Measurements from ENCODE around the gene PAF1. TPM values are rescaled to one million over a fixed set of nuclear protein-coding genes. Genes with fewer than 3 reads are reported as not detected.

PAF1 gene
- total RNA-seq, 2 experiments from 2014 or later, result 44.0 to 47.2 TPM

DNA sequence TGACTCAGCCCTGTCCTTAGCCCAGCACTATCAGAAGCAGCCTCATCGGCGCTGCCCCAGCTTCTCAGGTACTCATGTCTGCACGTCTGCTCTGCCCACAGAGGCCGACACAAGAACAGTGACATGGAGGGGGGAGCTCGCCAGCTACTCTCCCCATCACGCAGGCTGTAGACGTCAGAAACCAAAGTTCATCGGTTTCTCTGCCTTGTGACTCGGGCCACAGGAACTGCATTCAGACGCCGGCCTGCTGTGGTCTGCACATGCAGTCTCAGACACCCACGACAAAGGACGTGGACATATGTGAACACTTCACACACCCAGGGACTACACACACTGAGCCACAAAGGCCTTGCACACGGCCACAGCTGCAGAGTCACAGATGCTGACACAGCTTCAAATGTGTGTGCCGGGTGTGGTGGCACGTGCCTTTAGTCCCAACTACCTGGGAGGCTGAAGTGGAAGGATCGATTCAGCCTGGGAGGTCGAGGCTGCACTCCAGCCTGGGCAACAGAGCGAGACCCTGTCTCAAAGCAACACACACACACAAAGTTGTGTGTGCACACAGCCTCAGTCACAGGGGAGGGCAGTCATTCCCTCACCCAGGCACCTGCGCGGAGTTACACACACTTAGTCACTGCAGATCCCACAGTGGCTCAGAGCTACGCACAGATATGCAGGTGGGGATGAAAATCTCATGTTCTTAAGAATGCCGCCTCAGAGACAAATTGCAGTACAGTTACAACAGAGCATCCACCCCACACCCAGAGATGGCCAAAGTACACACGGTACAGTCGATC is 10.8 kb upstream of the PAF1 start:
- no peaks in the 10 kb centered on the region for H3K9me3 Mint-ChIP-seq
- DNase-seq, result peak; percentile 91
- H3K4me3 Mint-ChIP-seq, result peak overlapping the region; percentile 76
- H3K4me1 Mint-ChIP-seq, result peaks cover 83% of the 10 kb centered on the region
- H3K27me3 Mint-ChIP-seq, result no peaks in the 10 kb centered on the region
- H3K27ac Mint-ChIP-seq, result peak overlapping the region; percentile 98
- peaks cover 23% of the 10 kb centered on the region for H3K36me3 Mint-ChIP-seq (ENCODE audit: low read depth)
- ChIA-PET CTCF (interaction anchor here (0.5 to 2.8 kb wide), 10 partner anchors 10 to 526 kb away, joined by 3 to 30 read pairs (median 4); partner anchors contain the start of genes EID2B, MED29, PAF1 and PLEKHG2), POLR2A (interaction anchor here (0.6 to 10.6 kb wide), 14 partner anchors 10 to 138 kb away, joined by 3 to 175 read pairs (median 4); partner anchors contain the start of genes GMFG, MED29, PAF1 and PLEKHG2)

DNA sequence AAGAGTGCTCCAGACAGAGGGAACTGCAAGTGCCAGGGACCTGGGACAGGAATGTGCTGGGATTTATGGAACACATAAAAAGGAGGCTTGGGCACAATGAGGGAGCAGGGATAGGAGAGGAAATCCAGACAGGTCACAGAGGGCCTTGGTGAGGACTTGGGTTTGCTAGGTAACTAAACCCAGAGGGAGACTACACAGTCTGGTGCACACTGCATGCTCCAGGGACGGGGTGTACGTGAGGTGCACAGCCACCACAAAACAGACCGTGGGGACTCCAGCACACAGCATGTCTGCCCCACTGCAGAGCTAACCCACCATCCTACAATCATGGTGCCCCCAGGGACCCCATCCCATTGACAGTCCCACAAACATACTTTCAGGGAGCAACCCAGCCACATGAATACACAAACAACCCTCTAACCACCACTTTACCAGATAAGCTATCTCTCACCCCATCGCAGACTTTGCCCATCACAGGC is 10.2 kb upstream of the PAF1 start:
- ChIA-PET CTCF (interaction anchor here (0.9 to 2.8 kb wide), 8 partner anchors 10 to 443 kb away, joined by 3 to 30 read pairs (median 4); partner anchors contain the start of genes EID2B, MED29, PAF1 and PLEKHG2), POLR2A (interaction anchor here (0.7 to 10.6 kb wide), 12 partner anchors 10 to 138 kb away, joined by 3 to 175 read pairs (median 4); partner anchors contain the start of genes GMFG, MED29, PAF1 and PLEKHG2)
- peak overlapping the region; percentile 76 for H3K4me3 Mint-ChIP-seq
- no peaks in the 10 kb centered on the region for H3K9me3 Mint-ChIP-seq
- DNase-seq, result no peak
- H3K4me1 Mint-ChIP-seq, result peaks cover 80% of the 10 kb centered on the region
- peaks cover 23% of the 10 kb centered on the region for H3K36me3 Mint-ChIP-seq (ENCODE audit: low read depth)
- peak overlapping the region; percentile 98 for H3K27ac Mint-ChIP-seq
- no peaks in the 10 kb centered on the region for H3K27me3 Mint-ChIP-seq

DNA sequence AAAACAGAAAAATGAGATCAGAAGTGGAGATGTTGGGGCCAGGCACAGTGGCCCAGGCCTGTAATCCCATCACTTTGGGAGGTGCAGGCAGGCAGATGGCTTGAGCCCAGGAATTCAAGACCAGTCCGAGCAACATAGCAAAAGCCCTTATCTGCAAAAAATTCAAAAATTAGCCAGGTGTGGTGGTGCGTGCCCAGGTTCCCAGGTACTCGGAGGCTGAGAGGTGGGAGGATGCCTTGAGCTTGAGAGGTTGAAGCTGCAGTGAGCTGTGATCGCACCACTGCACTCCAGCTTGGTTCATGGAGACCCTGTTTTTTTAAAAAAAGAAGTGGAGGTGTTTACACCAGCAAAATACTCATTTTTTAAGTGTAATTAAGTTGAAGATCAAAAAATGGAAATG is 9.2 kb upstream of the PAF1 start:
- peaks cover 76% of the 10 kb centered on the region for H3K4me1 Mint-ChIP-seq
- no peak for DNase-seq
- peaks cover 31% of the 10 kb centered on the region for H3K36me3 Mint-ChIP-seq (ENCODE audit: low read depth)
- peak overlapping the region; percentile 96 for H3K27ac Mint-ChIP-seq
- H3K27me3 Mint-ChIP-seq, result no peaks in the 10 kb centered on the region
- POLR2A ChIA-PET, result interaction anchor here (0.7 to 10.6 kb wide), 5 partner anchors 8 to 64 kb away, joined by 3 to 195 read pairs (median 157); partner anchors contain the start of genes GMFG, MED29, PAF1 and PLEKHG2
- CTCF ChIA-PET, result interaction anchor here (1.3 to 2.8 kb wide), 2 partner anchors 12 to 58 kb away, joined by 4 to 30 read pairs; partner anchors contain the start of genes PLEKHG2 and SAMD4B
- no peaks in the 10 kb centered on the region for H3K9me3 Mint-ChIP-seq
- H3K4me3 Mint-ChIP-seq, result no peak overlapping the region

DNA sequence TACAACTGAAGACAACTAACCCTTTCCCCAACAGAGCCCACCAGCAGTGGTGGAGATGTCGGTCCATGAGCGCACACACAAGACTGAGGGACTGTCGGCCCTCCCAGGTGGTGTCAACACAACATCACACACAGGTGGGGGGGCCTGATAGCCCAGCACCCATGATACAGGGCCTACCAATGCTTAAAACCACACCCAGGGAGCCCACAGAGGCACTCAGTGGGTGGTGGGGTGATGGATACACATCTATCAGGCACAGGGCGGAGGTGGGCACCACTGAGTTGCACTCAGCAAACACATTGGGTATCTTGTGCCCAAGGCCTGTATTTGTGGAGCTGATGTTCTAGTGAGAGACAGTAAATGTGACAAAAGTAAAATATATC is 8.8 kb upstream of the PAF1 start:
- Mint-ChIP-seq H3K9me3 (no peaks in the 10 kb centered on the region), H3K4me3 (no peak overlapping the region), H3K27me3 (no peaks in the 10 kb centered on the region), H3K27ac (peak overlapping the region; percentile 96), H3K36me3 (ENCODE audit: low read depth) (peaks cover 34% of the 10 kb centered on the region), H3K4me1 (peaks cover 75% of the 10 kb centered on the region)
- CTCF ChIA-PET, result interaction anchor here (2.8 to 3.5 kb wide), 3 partner anchors 8 to 12 kb away, joined by 30 to 113 read pairs (median 57); partner anchors contain the start of genes PLEKHG2 and ZFP36
- POLR2A ChIA-PET, result interaction anchor here (0.7 to 10.6 kb wide), 7 partner anchors 8 to 64 kb away, joined by 3 to 195 read pairs (median 60); partner anchors contain the start of genes GMFG, MED29, PAF1 and PLEKHG2
- no peak for DNase-seq

DNA sequence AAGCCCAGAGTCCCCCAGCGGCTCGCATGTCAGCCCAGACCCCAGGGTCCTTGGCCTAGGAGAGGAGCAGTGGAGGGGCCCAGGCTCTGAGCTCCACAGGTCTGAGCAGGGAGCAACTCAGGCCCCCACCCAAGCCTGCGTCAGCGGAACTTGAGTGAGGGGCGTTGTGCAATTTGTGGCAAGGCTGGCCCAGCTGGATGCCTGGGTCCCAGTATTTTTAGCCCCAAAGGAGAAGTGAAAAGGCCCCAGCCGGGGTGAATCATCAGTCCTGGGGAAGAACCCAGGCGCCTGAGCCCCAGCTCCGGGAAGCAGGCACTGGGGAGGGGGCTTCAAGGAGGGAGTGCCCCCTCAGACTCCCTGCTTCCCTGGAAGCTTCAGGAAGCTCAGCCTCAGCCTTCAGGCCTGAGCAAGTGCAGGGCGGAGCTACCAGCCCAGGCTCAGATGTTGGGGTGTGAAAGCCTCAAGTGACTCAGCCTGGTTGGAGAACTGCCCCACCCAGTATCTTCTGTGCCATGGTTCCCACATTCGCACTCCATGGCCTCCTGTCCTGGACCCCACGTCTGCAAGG is 7.5 kb upstream of the PAF1 start:
- peak overlapping the region; percentile 96 for H3K27ac Mint-ChIP-seq
- H3K4me1 Mint-ChIP-seq, result peaks cover 75% of the 10 kb centered on the region
- no peaks in the 10 kb centered on the region for H3K27me3 Mint-ChIP-seq
- ChIA-PET CTCF (interaction anchor here (0.8 to 3.5 kb wide), 16 partner anchors 9 to 853 kb away, joined by 3 to 113 read pairs (median 4); partner anchors contain the start of genes EID2, EID2B, GMFG and PLEKHG2), POLR2A (interaction anchor here (0.8 to 7.7 kb wide), 15 partner anchors 9 to 444 kb away, joined by 3 to 195 read pairs (median 4); partner anchors contain the start of genes GMFG, PLEKHG2, RPS16 and SAMD4B)
- H3K9me3 Mint-ChIP-seq, result no peaks in the 10 kb centered on the region
- peaks cover 40% of the 10 kb centered on the region for H3K36me3 Mint-ChIP-seq (ENCODE audit: low read depth)
- peak overlapping the region; percentile 68 for H3K4me3 Mint-ChIP-seq
- peak; percentile 79 for DNase-seq

DNA sequence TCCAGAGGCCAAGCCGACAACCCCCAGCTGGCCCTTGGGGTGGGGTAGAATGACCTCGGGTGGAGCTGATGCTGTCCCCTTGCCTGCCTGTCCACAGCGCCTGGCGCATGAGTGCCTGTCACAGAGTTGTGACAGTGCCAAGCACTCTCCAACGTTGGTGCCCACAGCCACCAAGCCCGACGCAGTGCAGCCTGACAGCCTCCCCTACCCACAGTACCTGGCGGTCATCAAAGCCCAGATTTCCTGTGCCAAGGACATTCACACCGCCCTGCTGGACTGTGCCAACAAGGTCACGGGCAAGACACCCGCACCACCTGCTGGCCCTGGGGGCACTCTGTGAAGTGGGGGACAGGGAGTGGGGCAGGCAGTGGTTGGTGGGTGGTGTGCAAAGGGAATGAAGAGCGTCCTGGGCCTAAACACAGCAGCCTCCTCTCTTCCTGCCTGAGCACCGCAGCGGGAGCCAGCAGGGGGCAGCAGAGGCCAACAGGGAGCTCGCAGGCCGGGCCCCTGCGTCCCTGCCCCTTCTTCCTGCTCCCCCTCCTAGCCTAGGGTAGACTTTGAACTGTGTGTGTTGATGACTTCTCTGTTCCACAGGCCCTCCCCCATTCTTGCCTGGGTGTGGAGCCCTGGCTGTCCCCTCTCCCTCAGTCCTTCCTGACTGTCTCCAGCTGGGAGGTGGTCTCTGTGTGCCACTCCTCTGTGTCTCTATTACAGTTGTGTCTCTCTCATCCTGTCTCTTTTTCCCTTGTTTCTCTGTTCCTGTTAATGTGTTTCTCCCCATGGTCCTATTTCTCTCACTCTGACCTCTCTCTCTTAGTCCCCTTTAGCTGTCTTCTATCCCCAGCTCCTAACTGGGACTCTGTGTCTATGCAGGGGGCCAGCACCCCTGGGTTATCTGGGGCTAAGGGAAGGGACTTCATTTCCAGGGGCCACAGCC is 6.7 kb upstream of the PAF1 start:
- Mint-ChIP-seq H3K9me3 (no peaks in the 10 kb centered on the region), H3K4me1 (peaks cover 76% of the 10 kb centered on the region), H3K27ac (peak overlapping the region; percentile 96), H3K4me3 (peak overlapping the region; percentile 68), H3K36me3 (ENCODE audit: low read depth) (peaks cover 42% of the 10 kb centered on the region), H3K27me3 (no peaks in the 10 kb centered on the region)
- CTCF ChIA-PET, result interaction anchor here (0.8 to 3.5 kb wide), 17 partner anchors 10 to 853 kb away, joined by 3 to 113 read pairs (median 3); partner anchors contain the start of genes EID2, EID2B, GMFG and PLEKHG2
- DNase-seq, result peak; percentile 95
- POLR2A ChIA-PET, result interaction anchor here (0.6 to 7.7 kb wide), 20 partner anchors 8 to 445 kb away, joined by 3 to 195 read pairs (median 4); partner anchors contain the start of genes EID2B, GMFG, PLEKHG2 and RPS16

DNA sequence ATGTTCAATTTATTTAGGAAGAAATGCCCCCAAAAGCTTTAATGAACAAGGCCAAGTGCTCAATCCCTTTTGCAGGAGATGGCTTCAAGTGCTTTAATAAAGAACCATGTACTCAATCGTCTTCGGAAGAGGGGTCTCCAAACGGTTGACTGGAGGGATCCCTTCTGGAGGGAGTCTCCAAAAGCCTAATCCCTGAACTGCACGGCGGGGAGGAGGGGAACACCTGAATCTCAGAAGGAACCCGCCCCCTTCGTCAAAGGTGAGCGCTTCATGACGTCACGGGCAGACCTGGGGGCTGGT is 505 bp downstream of the PAF1 start:
- Mint-ChIP-seq H3K4me1 (peaks cover 49% of the 10 kb centered on the region), H3K27ac (peak overlapping the region; percentile 97), H3K9me3 (no peaks in the 10 kb centered on the region), H3K4me3 (peak overlapping the region; percentile 90), H3K27me3 (no peaks in the 10 kb centered on the region), H3K36me3 (ENCODE audit: low read depth) (peaks cover 54% of the 10 kb centered on the region)
- ChIA-PET POLR2A (interaction anchor here (0.9 to 3.4 kb wide), 16 partner anchors 12 to 317 kb away, joined by 3 to 60 read pairs (median 8); partner anchors contain the start of genes EID2, GMFG, PLEKHG2 and RPS16), CTCF (interaction anchor here (0.5 to 3.9 kb wide), 9 partner anchors 11 to 800 kb away, joined by 3 to 34 read pairs (median 5); partner anchors contain the start of genes PLEKHG2, RPS16 and SAMD4B)
- DNase-seq, result peak; percentile 79

DNA sequence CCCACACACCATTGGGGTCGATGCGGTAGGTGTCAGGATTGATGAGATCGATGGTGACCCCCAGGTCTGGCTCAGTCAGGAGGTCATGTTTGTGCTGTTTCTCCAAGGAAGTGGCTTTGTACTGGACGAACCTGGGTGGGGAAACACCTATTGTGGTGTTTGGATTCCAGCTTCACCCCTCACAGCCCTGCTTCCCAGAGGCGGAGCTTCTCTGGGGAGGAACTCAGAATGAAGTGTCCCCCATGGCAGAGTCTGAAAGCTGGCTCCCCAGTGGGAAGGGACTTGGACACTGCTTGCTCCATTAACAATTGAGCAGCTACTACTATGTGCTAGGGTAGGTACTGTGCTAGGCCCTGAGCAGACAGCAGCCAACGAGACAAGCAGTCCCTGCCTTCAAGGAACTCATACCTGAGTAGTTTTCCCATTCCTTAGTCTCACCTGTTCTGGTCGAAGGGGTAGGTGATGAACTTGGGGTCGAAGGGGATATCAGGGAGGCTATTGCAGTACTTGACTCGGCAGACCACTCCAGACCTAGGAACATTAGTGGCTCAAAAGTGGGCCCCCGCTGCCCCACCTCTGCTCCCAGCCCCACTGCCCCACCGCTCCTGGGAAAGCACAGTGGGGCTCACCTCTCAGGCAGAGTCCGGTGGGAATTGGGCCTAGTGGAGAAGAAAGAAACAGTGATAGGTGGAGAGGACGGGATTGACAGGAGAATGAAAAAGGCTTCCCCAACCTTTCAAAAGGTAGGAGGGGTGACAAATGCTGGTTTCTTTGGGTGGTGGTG is 1.1 kb downstream of the PAF1 start:
- CTCF ChIA-PET, result no interaction called here
- H3K4me1 Mint-ChIP-seq, result peaks cover 43% of the 10 kb centered on the region
- no peaks in the 10 kb centered on the region for H3K9me3 Mint-ChIP-seq
- peak overlapping the region; percentile 97 for H3K27ac Mint-ChIP-seq
- no peaks in the 10 kb centered on the region for H3K27me3 Mint-ChIP-seq
- DNase-seq, result no peak
- POLR2A ChIA-PET, result interaction anchor here (1.0 to 3.4 kb wide), 8 partner anchors 8 to 316 kb away, joined by 3 to 60 read pairs (median 29); partner anchors contain the start of genes GMFG, PLEKHG2, RPS16 and ZFP36
- H3K36me3 Mint-ChIP-seq (ENCODE audit: low read depth), result peaks cover 48% of the 10 kb centered on the region
- H3K4me3 Mint-ChIP-seq, result peak overlapping the region; percentile 90

DNA sequence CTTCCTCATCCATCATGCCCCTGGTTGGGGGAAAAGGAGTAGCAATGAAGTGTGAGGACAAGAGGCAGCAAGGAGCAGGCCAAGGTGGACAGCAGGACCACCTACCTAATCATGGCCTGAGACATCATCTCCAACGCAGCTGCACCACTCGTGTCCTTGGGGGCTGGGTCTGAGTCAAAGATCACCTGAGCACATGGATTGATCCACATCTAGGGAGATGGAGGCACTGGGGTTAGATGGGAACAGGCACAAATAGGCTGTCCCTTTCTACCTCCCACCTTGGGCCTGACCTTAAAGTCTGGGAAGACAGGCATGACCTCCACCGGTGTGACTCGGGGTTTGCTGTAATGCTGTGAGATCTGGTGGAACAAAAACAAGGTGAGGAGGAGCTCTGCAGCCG is 2.2 kb downstream of the PAF1 start:
- H3K4me1 Mint-ChIP-seq, result peaks cover 39% of the 10 kb centered on the region
- H3K27me3 Mint-ChIP-seq, result no peaks in the 10 kb centered on the region
- H3K27ac Mint-ChIP-seq, result peak overlapping the region; percentile 41
- ChIA-PET POLR2A (interaction anchor here (1.0 to 3.4 kb wide), 3 partner anchors 9 to 54 kb away, joined by 3 to 27 read pairs (median 3); partner anchors contain the start of gene GMFG), CTCF (no interaction called here)
- no peak for DNase-seq
- H3K4me3 Mint-ChIP-seq, result no peak overlapping the region
- no peaks in the 10 kb centered on the region for H3K9me3 Mint-ChIP-seq
- peaks cover 46% of the 10 kb centered on the region for H3K36me3 Mint-ChIP-seq (ENCODE audit: low read depth)

DNA sequence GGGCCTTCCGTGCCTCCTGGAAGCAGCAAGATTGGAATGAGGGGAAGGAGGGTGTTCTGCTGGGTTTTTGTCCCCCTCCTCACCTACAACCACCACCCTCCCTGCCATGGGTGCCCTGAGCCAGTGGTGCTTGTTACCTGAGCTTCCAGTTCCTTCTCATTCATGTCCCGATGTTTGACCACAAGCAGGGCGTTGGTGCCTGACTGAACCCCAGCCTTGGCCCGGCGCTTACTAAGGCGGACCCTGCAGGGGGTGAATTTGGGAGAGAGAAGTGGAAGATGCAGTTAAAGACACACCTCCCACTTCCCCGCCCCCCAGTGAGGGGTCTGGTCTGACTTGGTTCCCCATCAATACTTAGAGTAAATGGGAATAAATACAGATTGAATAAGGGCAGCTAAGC is 4.3 kb downstream of the PAF1 start:
- no peak overlapping the region for H3K4me3 Mint-ChIP-seq
- DNase-seq, result no peak
- ChIA-PET CTCF (no interaction called here), POLR2A (no interaction called here)
- H3K4me1 Mint-ChIP-seq, result peaks cover 27% of the 10 kb centered on the region
- H3K27ac Mint-ChIP-seq, result no peak overlapping the region
- no peaks in the 10 kb centered on the region for H3K27me3 Mint-ChIP-seq
- H3K36me3 Mint-ChIP-seq (ENCODE audit: low read depth), result peaks cover 52% of the 10 kb centered on the region
- no peaks in the 10 kb centered on the region for H3K9me3 Mint-ChIP-seq

Measured in activated CD4-positive, alpha-beta memory T cell treated with anti-CD3 and anti-CD28 coated beads, Interleukin-2, amount 10 ng/mL, durations not matched to agents 7 days and 5 days (primary cell).